Measurements from ENCODE around the gene H3-3A.

Gene H3-3A

GRCh38 chr1:226062558-226063223 lies at the start of gene H3-3A:
H3-3A (plus strand) TSS chr1:226062716; CDS start chr1:226064352, 1,636 bp downstream.
- H3K27me3 Mint-ChIP-seq (ENCODE audit: low read depth, poor library complexity), result no peaks in the 10 kb centered on the region
- H3K9me3 Mint-ChIP-seq, result no peaks in the 10 kb centered on the region
- H3K36me3 Mint-ChIP-seq (ENCODE audit: low read depth), result peaks cover 54% of the 10 kb centered on the region
- H3K4me1 Mint-ChIP-seq, result peaks cover 43% of the 10 kb centered on the region
- peak within 1 kb of the TSS; percentile 100 for H3K4me3 Mint-ChIP-seq
- peak; percentile 99 for DNase-seq
- no peak for TF ChIP-seq CTCF (IDR thresholded peaks at IDR 0.05)
- H3K27ac Mint-ChIP-seq, result peak within 1 kb of the TSS; percentile 100

- peaks cover 6% of the 10 kb centered on the region for H3K27me3 Mint-ChIP-seq (ENCODE audit: low read depth, poor library complexity)
- no peak for DNase-seq
- no peak for TF ChIP-seq CTCF (IDR thresholded peaks at IDR 0.05)
- no peak overlapping the region for H3K4me3 Mint-ChIP-seq
- no peaks in the 10 kb centered on the region for H3K9me3 Mint-ChIP-seq
- H3K4me1 Mint-ChIP-seq, result no peaks in the 10 kb centered on the region
- no peak overlapping the region for H3K27ac Mint-ChIP-seq
- H3K36me3 Mint-ChIP-seq (ENCODE audit: low read depth), result no peaks in the 10 kb centered on the region
These were observed 45.4 kb upstream of the H3-3A start for GRCh38 chr1:226017070-226017469.

GRCh38 chr1:226019572-226019971 lies 42.9 kb upstream of the H3-3A start:
- Mint-ChIP-seq H3K36me3 (ENCODE audit: low read depth) (no peaks in the 10 kb centered on the region), H3K27me3 (ENCODE audit: low read depth, poor library complexity) (peaks cover 6% of the 10 kb centered on the region), H3K4me3 (no peak overlapping the region), H3K9me3 (no peaks in the 10 kb centered on the region), H3K4me1 (no peaks in the 10 kb centered on the region), H3K27ac (no peak overlapping the region)
- TF ChIP-seq CTCF (IDR thresholded peaks at IDR 0.05), result no peak
- DNase-seq, result no peak

DNA sequence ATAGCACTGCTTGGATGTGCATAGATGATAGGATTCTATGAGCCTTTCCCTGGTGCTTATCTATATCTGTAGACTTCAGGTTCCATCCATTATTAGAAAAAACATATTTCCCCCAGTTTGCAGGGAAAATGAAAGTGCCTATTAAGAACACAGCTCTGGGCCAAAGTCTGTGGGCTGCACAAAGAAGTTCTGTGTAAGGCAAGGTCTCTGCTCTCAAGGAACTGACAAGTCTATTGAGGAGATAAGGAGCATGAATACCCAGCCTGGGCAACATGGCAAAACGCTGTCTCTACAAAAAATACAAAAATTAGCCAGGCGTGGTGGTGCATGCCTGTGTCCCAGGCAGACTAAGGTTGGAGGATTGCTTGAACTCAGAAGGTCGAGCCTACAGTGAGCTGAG lies 41.1 kb upstream of the H3-3A start:
- Mint-ChIP-seq H3K9me3 (no peaks in the 10 kb centered on the region), H3K27me3 (ENCODE audit: low read depth, poor library complexity) (peaks cover 4% of the 10 kb centered on the region)

GRCh38 chr1:226021801-226022200 lies 40.7 kb upstream of the H3-3A start:
- Mint-ChIP-seq H3K4me3 (no peak overlapping the region), H3K27ac (no peak overlapping the region), H3K9me3 (no peaks in the 10 kb centered on the region), H3K36me3 (ENCODE audit: low read depth) (no peaks in the 10 kb centered on the region), H3K4me1 (peaks cover 3% of the 10 kb centered on the region), H3K27me3 (ENCODE audit: low read depth, poor library complexity) (peaks cover 4% of the 10 kb centered on the region)
- no peak for DNase-seq
- no peak for TF ChIP-seq CTCF (IDR thresholded peaks at IDR 0.05)

More for the DNA sequence above, 41.1 kb upstream of the H3-3A start:
- TF ChIP-seq CTCF (IDR thresholded peaks at IDR 0.05), result no peak
- H3K4me3 Mint-ChIP-seq, result no peak overlapping the region
- no peak overlapping the region for H3K27ac Mint-ChIP-seq
- no peaks in the 10 kb centered on the region for H3K36me3 Mint-ChIP-seq (ENCODE audit: low read depth)
- DNase-seq, result no peak
- no peaks in the 10 kb centered on the region for H3K4me1 Mint-ChIP-seq

DNA sequence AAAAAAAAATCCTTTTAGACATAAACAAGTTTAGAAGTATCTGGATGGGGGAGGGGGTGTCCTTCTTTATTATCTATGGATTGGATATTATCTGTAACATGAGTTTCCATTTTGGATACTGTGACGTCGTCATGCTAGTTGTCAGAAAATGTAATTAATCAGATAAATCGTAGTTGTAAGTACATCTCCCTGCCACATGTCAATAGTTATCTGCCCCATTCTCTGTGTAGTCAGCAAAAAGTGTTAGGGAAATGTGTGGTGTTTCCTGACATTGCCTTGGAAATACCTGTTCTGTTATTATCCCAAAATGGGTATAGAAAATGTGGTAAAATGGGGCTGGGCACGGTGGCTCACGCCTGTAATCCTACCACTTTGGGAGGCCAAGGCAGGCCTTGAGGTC lies 38.8 kb upstream of the H3-3A start:
- no peak for TF ChIP-seq CTCF (IDR thresholded peaks at IDR 0.05)
- DNase-seq, result no peak
- peaks cover 20% of the 10 kb centered on the region for H3K4me1 Mint-ChIP-seq
- no peak overlapping the region for H3K27ac Mint-ChIP-seq
- H3K4me3 Mint-ChIP-seq, result no peak overlapping the region
- H3K9me3 Mint-ChIP-seq, result no peaks in the 10 kb centered on the region
- peaks cover 4% of the 10 kb centered on the region for H3K27me3 Mint-ChIP-seq (ENCODE audit: low read depth, poor library complexity)
- no peaks in the 10 kb centered on the region for H3K36me3 Mint-ChIP-seq (ENCODE audit: low read depth)
